Astrocyte (in vitro differentiated cells and primary cell): ENCODE measurements around the gene SH3BGRL2. TPM values are rescaled to one million over a fixed set of nuclear protein-coding genes. Genes with fewer than 3 reads are reported as not detected.

ENCODE experiments used
- DNase-seq: peaks from one replicate; pipeline ENCODE4 v3.0.0-alpha.2; 2010; ENCODE audit warnings: low read depth
- FAIRE-seq: peaks from 2 replicates; lab custom pipeline; 2011; peaks lifted over from hg19 to GRCh38; lab: Jason Lieb, UNC
- H2AFZ ChIP-seq: 2 replicates; pipeline ENCODE4 v1.6.0; 2012; ENCODE audit warnings: low read depth, low read length, inconsistent platforms
- H3K27ac ChIP-seq: 2 replicates; pipeline ENCODE4 v1.5.1; 2011; ENCODE audit warnings: low read depth, low read length, inconsistent platforms
- H3K27me3 ChIP-seq: 2 replicates; pipeline ENCODE4 v1.6.0; 2011; ENCODE audit warnings: low read length, inconsistent platforms; ENCODE audit not compliant: insufficient read depth
- H3K36me3 ChIP-seq: 2 replicates; pipeline ENCODE4 v1.5.1; 2011; ENCODE audit warnings: low read length, inconsistent platforms; ENCODE audit not compliant: insufficient read depth
- H3K4me1 ChIP-seq: 2 replicates; pipeline ENCODE4 v1.5.1; 2011; ENCODE audit warnings: low read length, inconsistent platforms; ENCODE audit not compliant: insufficient read depth
- H3K4me2 ChIP-seq: 2 replicates; pipeline ENCODE4 v1.6.0; 2012; ENCODE audit warnings: low read length, inconsistent platforms
- H3K4me3 ChIP-seq: 2 replicates; pipeline ENCODE4 v1.5.1; 2011; ENCODE audit warnings: low read depth, mild to moderate bottlenecking, low read length, inconsistent platforms; ENCODE audit not compliant: insufficient read depth
- H3K79me2 ChIP-seq: 2 replicates; pipeline ENCODE4 v1.6.0; 2012; ENCODE audit warnings: mild to moderate bottlenecking, low read length, inconsistent platforms; ENCODE audit not compliant: insufficient read depth
- H3K9ac ChIP-seq: 2 replicates; pipeline ENCODE4 v1.6.0; 2012; ENCODE audit warnings: mild to moderate bottlenecking, low read length, inconsistent platforms
- H3K9me3 ChIP-seq: 2 replicates; pipeline ENCODE4 v1.5.1; 2012; ENCODE audit warnings: low read depth, mild to moderate bottlenecking, low read length, inconsistent platforms; ENCODE audit not compliant: insufficient read depth
- H4K20me1 ChIP-seq: 2 replicates; pipeline ENCODE4 v1.6.0; 2012; ENCODE audit warnings: low read length, inconsistent platforms; ENCODE audit not compliant: insufficient read depth
- H3K27ac Mint-ChIP-seq: one replicate; pipeline ENCODE4 v1.8.0; 2021; ENCODE audit warnings: mild to moderate bottlenecking, mixed read lengths; ENCODE audit not compliant: unreplicated experiment
- H3K27me3 Mint-ChIP-seq: one replicate; pipeline ENCODE4 v1.8.0; 2021; ENCODE audit warnings: low read depth, mixed read lengths; ENCODE audit not compliant: unreplicated experiment
- H3K36me3 Mint-ChIP-seq: one replicate; pipeline ENCODE4 v1.8.0; 2021; ENCODE audit warnings: low read depth, mixed read lengths; ENCODE audit not compliant: unreplicated experiment
- H3K4me1 Mint-ChIP-seq: one replicate; pipeline ENCODE4 v1.8.0; 2021; ENCODE audit warnings: low read depth, mixed read lengths; ENCODE audit not compliant: unreplicated experiment
- H3K4me3 Mint-ChIP-seq: one replicate; pipeline ENCODE4 v1.8.0; 2021; ENCODE audit warnings: mild to moderate bottlenecking, moderate library complexity, mixed read lengths; ENCODE audit not compliant: unreplicated experiment
- H3K9me3 Mint-ChIP-seq: one replicate; pipeline ENCODE4 v1.8.0; 2021; ENCODE audit warnings: mild to moderate bottlenecking, mixed read lengths; ENCODE audit not compliant: unreplicated experiment
- EZH2 ChIP-seq: IDR thresholded peaks from 2 replicates; pipeline ENCODE4 v1.6.1; 2012; ENCODE audit warnings: mild to moderate bottlenecking, low read length, inconsistent platforms; ENCODE audit not compliant: insufficient read depth
- total RNA-seq: library from RNA; stranded (reverse); gene quantifications from 2 replicates; pipeline ENCODE4 v1.2.1, GENCODE V29; 2021
- TF ChIP-seq, protein P1 (sequence below): IDR thresholded peaks from 2 replicates; pipeline ENCODE4 v1.5.1; 2011; ENCODE audit warnings: low read depth, mild to moderate bottlenecking, inconsistent platforms, low read length, moderate library complexity; ENCODE audit not compliant: insufficient read depth

The SH3BGRL2 gene
- total RNA-seq, 1 donor from 2014 or later: 15.9 TPM

- H3K4me1 Mint-ChIP-seq: no peaks in the 10 kb centered on the region
- H3K79me2 ChIP-seq: no peaks in the 10 kb centered on the region
- no peaks in the 10 kb centered on the region for H3K4me1 ChIP-seq
- no peaks in the 10 kb centered on the region for H3K36me3 Mint-ChIP-seq
- no peaks in the 10 kb centered on the region for H3K9me3 Mint-ChIP-seq
- no peak overlapping the region for H2AFZ ChIP-seq
- H4K20me1 ChIP-seq: no peaks in the 10 kb centered on the region
- H3K9ac ChIP-seq: no peak overlapping the region
- no peak overlapping the region for H3K27ac ChIP-seq
- H3K4me3 ChIP-seq: no peak overlapping the region
- TF ChIP-seq, protein P1, sequence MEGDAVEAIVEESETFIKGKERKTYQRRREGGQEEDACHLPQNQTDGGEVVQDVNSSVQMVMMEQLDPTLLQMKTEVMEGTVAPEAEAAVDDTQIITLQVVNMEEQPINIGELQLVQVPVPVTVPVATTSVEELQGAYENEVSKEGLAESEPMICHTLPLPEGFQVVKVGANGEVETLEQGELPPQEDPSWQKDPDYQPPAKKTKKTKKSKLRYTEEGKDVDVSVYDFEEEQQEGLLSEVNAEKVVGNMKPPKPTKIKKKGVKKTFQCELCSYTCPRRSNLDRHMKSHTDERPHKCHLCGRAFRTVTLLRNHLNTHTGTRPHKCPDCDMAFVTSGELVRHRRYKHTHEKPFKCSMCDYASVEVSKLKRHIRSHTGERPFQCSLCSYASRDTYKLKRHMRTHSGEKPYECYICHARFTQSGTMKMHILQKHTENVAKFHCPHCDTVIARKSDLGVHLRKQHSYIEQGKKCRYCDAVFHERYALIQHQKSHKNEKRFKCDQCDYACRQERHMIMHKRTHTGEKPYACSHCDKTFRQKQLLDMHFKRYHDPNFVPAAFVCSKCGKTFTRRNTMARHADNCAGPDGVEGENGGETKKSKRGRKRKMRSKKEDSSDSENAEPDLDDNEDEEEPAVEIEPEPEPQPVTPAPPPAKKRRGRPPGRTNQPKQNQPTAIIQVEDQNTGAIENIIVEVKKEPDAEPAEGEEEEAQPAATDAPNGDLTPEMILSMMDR: no peak
- no peak for TF ChIP-seq EZH2
- H3K27ac Mint-ChIP-seq: peak overlapping the region; percentile 28
- DNase-seq: no peak
- no peak overlapping the region for H3K4me3 Mint-ChIP-seq
- no peaks in the 10 kb centered on the region for H3K9me3 ChIP-seq
- no peaks in the 10 kb centered on the region for H3K36me3 ChIP-seq
- H3K4me2 ChIP-seq: no peak overlapping the region
- no peak for FAIRE-seq
- peaks cover 10% of the 10 kb centered on the region for H3K27me3 Mint-ChIP-seq
- no peaks in the 10 kb centered on the region for H3K27me3 ChIP-seq
These were observed 81.5 kb downstream of the SH3BGRL2 start for GRCh38 chr6:79712616-79713135.

DNA sequence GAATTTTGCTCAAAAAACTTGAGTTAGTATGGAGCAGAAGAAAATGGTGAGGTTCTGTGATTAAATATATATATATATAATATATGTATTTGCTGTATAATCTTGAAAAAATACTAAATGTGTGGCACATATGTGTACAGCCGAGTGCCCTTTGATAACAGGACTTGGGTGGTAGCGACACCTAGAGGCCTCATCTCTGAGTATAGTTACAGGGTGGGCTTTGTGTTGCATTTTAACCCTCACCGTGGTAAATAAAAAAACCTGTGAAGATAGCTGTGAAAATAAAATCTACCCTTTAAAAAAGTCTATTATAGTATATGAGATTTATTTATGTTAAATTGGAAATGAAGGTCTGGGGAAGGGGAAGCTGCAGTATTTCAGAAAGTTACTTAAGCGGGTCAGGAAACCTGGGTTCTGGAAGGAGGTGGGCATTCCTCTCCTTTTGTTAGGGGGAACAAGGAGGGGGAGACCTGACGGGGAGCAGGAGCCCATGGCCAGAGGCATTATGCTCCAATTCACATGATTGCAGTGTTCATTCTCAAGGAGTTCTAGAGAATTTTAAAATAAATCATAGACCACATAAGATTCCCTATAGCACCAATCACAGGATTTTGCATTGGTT, 82.7 kb downstream of the SH3BGRL2 start:
- Mint-ChIP-seq H3K36me3 (no peaks in the 10 kb centered on the region), H3K4me3 (no peak overlapping the region), H3K27me3 (peaks cover 10% of the 10 kb centered on the region), H3K9me3 (peaks cover 1% of the 10 kb centered on the region), H3K4me1 (no peaks in the 10 kb centered on the region), H3K27ac (no peak overlapping the region)
- no peaks in the 10 kb centered on the region for H3K9me3 ChIP-seq
- no peaks in the 10 kb centered on the region for H4K20me1 ChIP-seq
- no peak overlapping the region for H3K4me2 ChIP-seq
- H3K27ac ChIP-seq: no peak overlapping the region
- no peaks in the 10 kb centered on the region for H3K36me3 ChIP-seq
- TF ChIP-seq EZH2: no peak
- TF ChIP-seq, protein P1: peak; percentile 64
- FAIRE-seq (no peak), DNase-seq (no peak)
- no peak overlapping the region for H3K4me3 ChIP-seq
- H3K4me1 ChIP-seq: no peaks in the 10 kb centered on the region
- H3K79me2 ChIP-seq: no peaks in the 10 kb centered on the region
- no peak overlapping the region for H2AFZ ChIP-seq
- no peak overlapping the region for H3K9ac ChIP-seq
- no peaks in the 10 kb centered on the region for H3K27me3 ChIP-seq

GRCh38 chr6:79717989-79718388, 86.9 kb downstream of the SH3BGRL2 start:
- Histone ChIP-seq H3K9ac (no peak overlapping the region), H3K4me1 (peaks cover 4% of the 10 kb centered on the region), H3K4me3 (no peak overlapping the region), H4K20me1 (no peaks in the 10 kb centered on the region), H3K27me3 (no peaks in the 10 kb centered on the region), H3K27ac (no peak overlapping the region), H3K4me2 (no peak overlapping the region), H3K36me3 (no peaks in the 10 kb centered on the region), H3K79me2 (no peaks in the 10 kb centered on the region), H2AFZ (no peak overlapping the region), H3K9me3 (no peaks in the 10 kb centered on the region)
- TF ChIP-seq EZH2: no peak
- TF ChIP-seq, protein P1: no peak
- H3K27ac Mint-ChIP-seq: no peak overlapping the region
- peaks cover 10% of the 10 kb centered on the region for H3K27me3 Mint-ChIP-seq
- H3K9me3 Mint-ChIP-seq: peaks cover 2% of the 10 kb centered on the region
- H3K4me1 Mint-ChIP-seq: peaks cover 6% of the 10 kb centered on the region
- FAIRE-seq (no peak), DNase-seq (no peak)
- H3K4me3 Mint-ChIP-seq: no peak overlapping the region
- no peaks in the 10 kb centered on the region for H3K36me3 Mint-ChIP-seq
